Suppressor macrophage treated with lipopolysaccharide for 4 hours (primary cell): Measurements from ENCODE around the gene FMN2.

Experiments used
- DNase-seq: peaks from one replicate; pipeline ENCODE4 v3.0.0-alpha.2; 2020

Gene FMN2

GRCh38 chr1:240099329-240099728, 7.6 kb downstream of the FMN2 start:
- DNase-seq = no peak

- no peak for DNase-seq
Measured at GRCh38 chr1:240099748-240100147, 8.1 kb downstream of the FMN2 start.

- DNase-seq = no peak
Measured at GRCh38 chr1:240100371-240100934, 8.8 kb downstream of the FMN2 start.

GRCh38 chr1:240101306-240101705, 9.6 kb downstream of the FMN2 start:
- no peak for DNase-seq

GRCh38 chr1:240101737-240102136, 10.1 kb downstream of the FMN2 start:
- DNase-seq = no peak

GRCh38 chr1:240104672-240105071, 13.0 kb downstream of the FMN2 start:
- DNase-seq = no peak

- no peak for DNase-seq
Measured at GRCh38 chr1:240107058-240107684, 15.5 kb downstream of the FMN2 start.

- DNase-seq = no peak
Measured at GRCh38 chr1:240109130-240109529, 17.4 kb downstream of the FMN2 start.

GRCh38 chr1:240109920-240110636, 18.4 kb downstream of the FMN2 start:
- no peak for DNase-seq

- DNase-seq = no peak
Measured at GRCh38 chr1:240111558-240111957, 19.9 kb downstream of the FMN2 start.

GRCh38 chr1:240114222-240114621, 22.5 kb downstream of the FMN2 start:
- DNase-seq = no peak

GRCh38 chr1:240115831-240116230, 24.1 kb downstream of the FMN2 start:
- DNase-seq = no peak

- DNase-seq = no peak
Measured at GRCh38 chr1:240116831-240117769, 25.4 kb downstream of the FMN2 start.

GRCh38 chr1:240117930-240118329, 26.2 kb downstream of the FMN2 start:
- no peak for DNase-seq

- no peak for DNase-seq
Measured at GRCh38 chr1:240122639-240123613, 31.2 kb downstream of the FMN2 start.

- DNase-seq = no peak
Measured at GRCh38 chr1:240126821-240127220, 35.1 kb downstream of the FMN2 start.

- no peak for DNase-seq
Measured at GRCh38 chr1:240128366-240128765, 36.7 kb downstream of the FMN2 start.

GRCh38 chr1:240134113-240134512, 42.4 kb downstream of the FMN2 start:
- no peak for DNase-seq

GRCh38 chr1:240134596-240134995, 42.9 kb downstream of the FMN2 start:
- no peak for DNase-seq

GRCh38 chr1:240136402-240136801, 44.7 kb downstream of the FMN2 start:
- DNase-seq = no peak

- no peak for DNase-seq
Measured at GRCh38 chr1:240138867-240139266, 47.2 kb downstream of the FMN2 start.

GRCh38 chr1:240139511-240139910, 47.8 kb downstream of the FMN2 start:
- no peak for DNase-seq
